WTC11 (cell line): ENCODE data around the gene NCCRP1. TPM values are rescaled to one million over a fixed set of nuclear protein-coding genes. Genes with fewer than 3 reads are reported as not detected.

Experiments
- ATAC-seq: fragments of 200-7000 bp; cut with Tn5 transposase; 2 replicates; pipeline ENCODE4 v1.10.0; 2021; ENCODE audit warnings: mild to moderate bottlenecking, moderate library complexity
- CTCF ChIA-PET: fragments of 300-600 bp; sonication (Branson Sonifier 250); formaldehyde crosslinking; loops from one replicate; lab custom pipeline; 2021; ENCODE audit warnings: antibody characterized with exemption; lab: Charles Lee
- POLR2A ChIA-PET: fragments of 350-600 bp; sonication (Branson Sonifier 250); formaldehyde crosslinking; loops from one replicate; lab custom pipeline; 2021; ENCODE audit warnings: antibody characterized with exemption; lab: Charles Lee
- DNase-seq: peaks from one replicate; pipeline ENCODE4 v3.0.0; 2021; ENCODE audit warnings: low spot score
- H3K27ac Mint-ChIP-seq: 2 replicates; pipeline ENCODE4 v1.8.0; 2021; ENCODE audit warnings: mixed read lengths
- H3K27me3 Mint-ChIP-seq: 2 replicates; pipeline ENCODE4 v1.8.0; 2021; ENCODE audit warnings: low read depth, mild to moderate bottlenecking, moderate library complexity, mixed read lengths
- H3K36me3 Mint-ChIP-seq: 2 replicates; pipeline ENCODE4 v1.8.0; 2021; ENCODE audit warnings: mixed read lengths
- H3K4me1 Mint-ChIP-seq: 2 replicates; pipeline ENCODE4 v1.8.0; 2022; ENCODE audit warnings: mixed read lengths
- H3K4me3 Mint-ChIP-seq: 2 replicates; pipeline ENCODE4 v1.8.0; 2021; ENCODE audit warnings: mild to moderate bottlenecking, moderate library complexity, mixed read lengths
- H3K9me3 Mint-ChIP-seq: 2 replicates; pipeline ENCODE4 v1.8.0; 2021; ENCODE audit warnings: mixed read lengths
- ARID4B ChIP-seq: sonication (generic); formaldehyde crosslinking; IDR thresholded peaks from 2 replicates; pipeline ENCODE4 v1.8.0; 2023; ENCODE audit warnings: missing genetic modification reagents, mild to moderate bottlenecking, borderline replicate concordance
- E2F4 ChIP-seq: sonication (generic); formaldehyde crosslinking; IDR thresholded peaks from 2 replicates; pipeline ENCODE4 v1.8.1; 2022; ENCODE audit warnings: low read depth, mild to moderate bottlenecking, moderate library complexity, missing genetic modification reagents, borderline replicate concordance
- FOXP1 ChIP-seq: sonication (generic); formaldehyde crosslinking; IDR thresholded peaks from 2 replicates; pipeline ENCODE4 v1.8.0; 2022; ENCODE audit warnings: missing genetic modification reagents, mild to moderate bottlenecking, moderate library complexity, borderline replicate concordance
- GABPB1 ChIP-seq: sonication (generic); formaldehyde crosslinking; IDR thresholded peaks from 2 replicates; pipeline ENCODE4 v1.8.1; 2023; ENCODE audit warnings: mild to moderate bottlenecking, missing genetic modification reagents
- JUN ChIP-seq: sonication (generic); formaldehyde crosslinking; IDR thresholded peaks from 2 replicates; pipeline ENCODE4 v1.8.0; 2023; ENCODE audit warnings: mild to moderate bottlenecking, missing genetic modification reagents
- NFATC4 ChIP-seq: fragments of 250-450 bp; sonication (Bioruptor Pico); IDR thresholded peaks from 2 replicates; pipeline ENCODE4 v1.9.0; 2021; ENCODE audit warnings: mild to moderate bottlenecking
- PRRX2 ChIP-seq: fragments of 250-450 bp; sonication (Bioruptor Pico); IDR thresholded peaks from 2 replicates; pipeline ENCODE4 v1.8.0; 2021; ENCODE audit warnings: mild to moderate bottlenecking
- SP1 ChIP-seq: sonication (generic); formaldehyde crosslinking; conservative IDR thresholded peaks from 2 replicates; pipeline ENCODE4 v1.8.1; 2022; ENCODE audit warnings: missing genetic modification reagents
- ZBTB43 ChIP-seq: sonication (generic); formaldehyde crosslinking; IDR thresholded peaks from 2 replicates; pipeline ENCODE4 v1.8.1; 2023; ENCODE audit warnings: mild to moderate bottlenecking, missing genetic modification reagents
- ZNF263 ChIP-seq: sonication (generic); formaldehyde crosslinking; IDR thresholded peaks from 2 replicates; pipeline ENCODE4 v1.8.1; 2022; ENCODE audit warnings: low read depth, mild to moderate bottlenecking, moderate library complexity, missing genetic modification reagents
- ZNF396 ChIP-seq: fragments of 250-450 bp; sonication (Bioruptor Pico); IDR thresholded peaks from 2 replicates; pipeline ENCODE4 v1.8.0; 2021; ENCODE audit warnings: mild to moderate bottlenecking, moderate library complexity, borderline replicate concordance
- ZNF416 ChIP-seq: fragments of 250-450 bp; sonication (Bioruptor Pico); IDR thresholded peaks from 2 replicates; pipeline ENCODE4 v1.9.0; 2021; ENCODE audit warnings: mild to moderate bottlenecking, inconsistent platforms
- ZNF423 ChIP-seq: fragments of 250-450 bp; sonication (Bioruptor Pico); IDR thresholded peaks from 2 replicates; pipeline ENCODE4 v2.1.2; 2022; ENCODE audit warnings: mild to moderate bottlenecking, moderate library complexity
- total RNA-seq: library from RNA; stranded (reverse); gene quantifications from 3 replicates; pipeline ENCODE4 v1.2.3, GENCODE V29; 2021

NCCRP1 gene
- total RNA-seq, 1 experiment from 2014 or later: 2.0 TPM

- H3K4me3 Mint-ChIP-seq: no peak overlapping the region
- H3K4me1 Mint-ChIP-seq: peaks cover 40% of the 10 kb centered on the region
- POLR2A ChIA-PET: interaction anchor here (2.2 kb wide), 1 partner anchor 12 kb away, joined by 9 read pairs; no protein-coding TSS in a partner anchor
These were observed 39.3 kb upstream of the NCCRP1 start for GRCh38 chr19:39157275-39157996.

GRCh38 chr19:39157997-39158389 is 38.8 kb upstream of the NCCRP1 start:
- Mint-ChIP-seq H3K36me3 (peaks cover 4% of the 10 kb centered on the region; the same call in 1 of the 2 replicates), H3K4me1 (peaks cover 43% of the 10 kb centered on the region), H3K4me3 (no peak overlapping the region), H3K27me3 (no peaks in the 10 kb centered on the region; the same call in 1 of the 2 replicates), H3K9me3 (no peaks in the 10 kb centered on the region), H3K27ac (peak overlapping the region; percentile 94)
- ATAC-seq: no peak
- no peak for DNase-seq
- ChIA-PET CTCF (no interaction called here), POLR2A (no interaction called here)
- TF ChIP-seq GABPB1 (no peak), FOXP1 (CRISPR knock-in tag) (0 out of 2 replicates have a peak, but pooled peaks have one; percentile 36)

More at GRCh38 chr19:39157275-39157996, 39.3 kb upstream of the NCCRP1 start:
- ATAC-seq: no peak
- Mint-ChIP-seq H3K9me3 (no peaks in the 10 kb centered on the region), H3K27ac (peak overlapping the region; percentile 94), H3K27me3 (no peaks in the 10 kb centered on the region; the same call in 1 of the 2 replicates), H3K36me3 (peaks cover 4% of the 10 kb centered on the region; the same call in 1 of the 2 replicates)
- no peak for TF ChIP-seq NFATC4 (CRISPR knock-in tag)
- DNase-seq: no peak
- CTCF ChIA-PET: no interaction called here

GRCh38 chr19:39158646-39159260 is 38.0 kb upstream of the NCCRP1 start:
- Mint-ChIP-seq H3K9me3 (no peaks in the 10 kb centered on the region), H3K4me3 (no peak overlapping the region), H3K4me1 (peaks cover 43% of the 10 kb centered on the region), H3K27ac (peak overlapping the region; percentile 94; the same call in 1 of the 2 replicates), H3K27me3 (no peaks in the 10 kb centered on the region; the same call in 1 of the 2 replicates), H3K36me3 (peaks cover 4% of the 10 kb centered on the region; the same call in 1 of the 2 replicates)
- DNase-seq: no peak
- ChIA-PET POLR2A (no interaction called here), CTCF (no interaction called here)
- no peak for TF ChIP-seq ZNF416
- TF ChIP-seq ZNF263: no peak
- TF ChIP-seq SP1 (CRISPR knock-in tag): no peak
- TF ChIP-seq ZBTB43 (CRISPR knock-in tag): no peak
- TF ChIP-seq ZNF396 (CRISPR knock-in tag): no peak
- TF ChIP-seq ZNF423 (CRISPR knock-in tag): no peak
- TF ChIP-seq ARID4B (CRISPR knock-in tag): no peak
- no peak for TF ChIP-seq JUN (CRISPR knock-in tag)
- no peak for TF ChIP-seq PRRX2 (CRISPR knock-in tag)
- no peak for TF ChIP-seq E2F4
- no peak for ATAC-seq
